Memory B cell (primary cell): ENCODE measurements around the gene CCDC160.
"Not testable (repeated sequence)": the region's sequence is repeated elsewhere in the genome, so short reads cannot be mapped to it uniquely, and the experiment has no call there.

Source experiments
- ATAC-seq: fragments of 150-1000 bp; cut with Tn5 transposase; 2 replicates; pipeline ENCODE4 v1.10.0; 2021; ENCODE audit warnings: low read depth, mild to moderate bottlenecking, moderate library complexity
- DNase-seq, 2 donors: peaks; one replicate each; pipeline ENCODE4 v3.0.0; 2022; ENCODE audit warnings: low spot score in 2 of 2
- H3K27ac Mint-ChIP-seq: one replicate; pipeline ENCODE4 v1.8.0; 2022; ENCODE audit warnings: mild to moderate bottlenecking, moderate library complexity, mixed read lengths
- H3K27me3 Mint-ChIP-seq: one replicate; pipeline ENCODE4 v1.8.0; 2022; ENCODE audit warnings: mixed read lengths
- H3K36me3 Mint-ChIP-seq: one replicate; pipeline ENCODE4 v1.8.0; 2022; ENCODE audit warnings: mild to moderate bottlenecking, mixed read lengths
- H3K4me1 Mint-ChIP-seq: one replicate; pipeline ENCODE4 v1.8.0; 2022; ENCODE audit warnings: mixed read lengths
- H3K4me3 Mint-ChIP-seq: one replicate; pipeline ENCODE4 v1.8.0; 2022; ENCODE audit warnings: mild to moderate bottlenecking, moderate library complexity, mixed read lengths
- H3K9me3 Mint-ChIP-seq: one replicate; pipeline ENCODE4 v1.8.0; 2022; ENCODE audit warnings: mixed read lengths

CCDC160 gene

DNA sequence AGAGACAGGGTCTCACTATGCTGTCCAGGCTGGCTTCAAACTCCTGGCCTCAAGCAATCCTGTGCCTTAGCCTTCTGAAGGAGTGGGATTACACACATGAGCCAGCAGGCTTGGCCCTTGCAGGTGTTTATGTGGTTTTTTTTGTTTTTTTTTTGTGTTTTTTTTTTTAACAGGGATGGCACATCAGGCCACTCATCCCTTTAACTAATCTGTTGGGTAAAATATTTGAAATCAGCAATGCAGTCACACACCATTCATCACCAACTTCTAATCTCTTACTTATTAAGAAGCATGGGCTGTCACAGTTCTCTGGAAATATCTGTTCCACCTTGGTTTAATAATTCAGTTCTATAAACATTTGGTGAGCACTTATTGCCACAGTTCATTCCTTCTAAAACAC lies 12.3 kb downstream of the CCDC160 start:
- peaks cover 2% of the 10 kb centered on the region for H3K4me1 Mint-ChIP-seq
- DNase-seq (no peak), ATAC-seq (no peak)
- peaks cover 1% of the 10 kb centered on the region for H3K27me3 Mint-ChIP-seq
- H3K27ac Mint-ChIP-seq: no peak overlapping the region
- no peaks in the 10 kb centered on the region for H3K9me3 Mint-ChIP-seq
- H3K4me3 Mint-ChIP-seq: no peak overlapping the region
- H3K36me3 Mint-ChIP-seq: no peaks in the 10 kb centered on the region

DNA sequence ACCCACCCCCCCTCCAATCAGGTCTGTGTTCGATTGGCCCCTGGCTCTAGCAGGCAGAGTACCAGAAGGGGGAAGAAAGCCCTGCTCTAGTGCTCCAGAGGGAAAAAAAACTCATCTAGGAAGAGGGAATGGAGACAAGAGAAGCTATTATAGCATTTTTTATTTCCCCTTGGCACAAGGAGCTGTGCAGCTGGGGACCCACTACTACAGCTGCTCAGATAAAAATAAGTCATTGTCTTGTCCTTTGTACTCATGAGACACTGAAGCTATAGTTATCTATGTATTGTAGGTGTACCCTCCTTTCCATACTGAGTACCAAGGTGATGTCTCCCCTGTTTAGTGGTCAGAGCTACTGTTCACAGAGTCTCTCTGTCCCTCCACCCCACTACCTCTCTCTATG lies 14.3 kb downstream of the CCDC160 start:
- peaks cover 2% of the 10 kb centered on the region for H3K4me1 Mint-ChIP-seq

DNA sequence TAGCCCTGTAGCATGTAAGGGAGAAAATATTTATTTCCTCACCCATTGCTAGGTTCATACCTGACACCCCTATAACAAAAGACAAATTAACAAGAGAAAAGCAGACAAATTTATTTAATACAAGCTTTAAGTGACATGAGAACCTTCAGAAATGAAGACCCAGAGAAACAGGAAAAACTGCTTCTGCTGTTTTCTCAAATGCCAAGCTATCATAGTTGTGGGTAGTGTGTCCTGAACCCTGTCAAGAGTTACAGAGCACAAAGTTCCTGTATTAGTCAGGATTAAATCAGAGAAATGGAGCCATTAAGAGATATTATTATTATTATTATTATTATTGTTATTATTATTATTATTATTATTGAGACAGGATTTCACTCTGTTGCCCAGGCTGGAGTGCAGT lies 17.5 kb downstream of the CCDC160 start:
- Mint-ChIP-seq H3K36me3 (no peaks in the 10 kb centered on the region), H3K4me3 (no peak overlapping the region), H3K9me3 (no peaks in the 10 kb centered on the region), H3K27me3 (peaks cover 1% of the 10 kb centered on the region), H3K4me1 (no peaks in the 10 kb centered on the region), H3K27ac (no peak overlapping the region)
- DNase-seq: no peak
- ATAC-seq: no peak

More for the DNA sequence above, 14.3 kb downstream of the CCDC160 start:
- H3K27ac Mint-ChIP-seq: no peak overlapping the region
- H3K9me3 Mint-ChIP-seq: no peaks in the 10 kb centered on the region
- ATAC-seq (no peak), DNase-seq (no peak)
- H3K4me3 Mint-ChIP-seq: no peak overlapping the region
- H3K36me3 Mint-ChIP-seq: no peaks in the 10 kb centered on the region
- peaks cover 1% of the 10 kb centered on the region for H3K27me3 Mint-ChIP-seq

DNA sequence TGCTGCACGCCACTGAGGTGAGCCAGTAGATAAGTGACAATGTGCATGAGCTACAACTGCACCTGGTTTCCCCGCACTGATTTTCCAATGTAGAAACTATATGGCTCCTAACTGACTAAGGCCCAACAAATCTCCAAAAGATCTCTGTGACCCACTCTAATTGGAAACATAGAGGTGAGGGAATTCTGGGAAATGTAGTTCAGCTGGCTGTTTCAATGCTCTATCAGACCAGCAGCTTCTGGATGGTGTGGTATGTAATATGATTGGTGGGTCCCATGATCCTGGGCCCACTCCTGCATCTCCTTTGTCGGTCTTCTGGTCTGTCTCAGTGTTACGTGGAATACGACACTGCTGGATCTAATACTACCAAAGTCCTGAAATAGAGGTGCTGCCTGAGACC lies 18.6 kb downstream of the CCDC160 start:
- H3K36me3 Mint-ChIP-seq: no peaks in the 10 kb centered on the region
- H3K4me3 Mint-ChIP-seq: no peak overlapping the region
- H3K4me1 Mint-ChIP-seq: no peaks in the 10 kb centered on the region
- no peak for DNase-seq
- no peaks in the 10 kb centered on the region for H3K9me3 Mint-ChIP-seq
- no peak overlapping the region for H3K27ac Mint-ChIP-seq
- peaks cover 1% of the 10 kb centered on the region for H3K27me3 Mint-ChIP-seq
- no peak for ATAC-seq

DNA sequence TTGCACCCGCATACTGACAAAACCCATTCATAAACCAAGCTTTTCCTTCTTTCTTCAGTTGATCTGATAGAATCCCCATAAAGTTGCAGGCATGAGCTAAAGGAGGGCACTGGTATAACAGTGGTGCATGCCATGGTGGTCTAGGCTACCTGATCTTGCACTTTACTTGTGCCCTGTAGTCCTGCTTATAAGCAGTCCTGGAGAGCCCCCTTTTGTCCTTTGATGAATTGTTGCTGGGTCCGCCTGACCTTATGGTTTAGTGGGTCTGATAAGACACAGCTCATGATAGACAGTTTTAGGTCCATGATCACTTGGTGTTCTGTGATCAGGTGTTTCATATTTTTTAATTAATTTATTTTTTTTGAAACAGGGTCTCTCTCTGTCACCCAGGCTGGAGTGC lies 19.7 kb downstream of the CCDC160 start:
- H3K9me3 Mint-ChIP-seq: no peaks in the 10 kb centered on the region
- H3K4me3 Mint-ChIP-seq: no peak overlapping the region
- no peaks in the 10 kb centered on the region for H3K36me3 Mint-ChIP-seq
- H3K4me1 Mint-ChIP-seq: no peaks in the 10 kb centered on the region
- no peak for ATAC-seq
- DNase-seq: no peak
- H3K27me3 Mint-ChIP-seq: peaks cover 1% of the 10 kb centered on the region
- H3K27ac Mint-ChIP-seq: no peak overlapping the region

DNA sequence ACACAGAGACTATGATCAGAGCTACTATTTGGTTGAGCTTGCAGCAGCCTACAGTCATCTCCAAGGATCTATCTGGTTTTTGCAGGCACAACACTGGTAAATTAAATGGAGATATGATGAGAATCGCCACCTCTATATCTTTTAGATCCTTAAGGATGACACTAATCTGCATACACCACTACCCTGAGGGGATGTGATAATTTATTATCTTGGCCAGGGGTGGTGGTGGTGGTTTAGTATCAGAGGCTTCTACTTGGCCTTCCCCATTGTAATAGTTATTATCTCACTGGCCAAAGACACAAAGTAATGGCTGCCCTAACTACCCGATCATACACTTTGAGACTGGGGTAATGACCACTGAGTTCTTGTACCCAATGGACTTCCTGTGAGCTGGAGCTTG lies 21.2 kb downstream of the CCDC160 start:
- peaks cover 1% of the 10 kb centered on the region for H3K27me3 Mint-ChIP-seq
- DNase-seq (no peak), ATAC-seq (no peak)
- H3K4me1 Mint-ChIP-seq: no peaks in the 10 kb centered on the region
- H3K9me3 Mint-ChIP-seq: no peaks in the 10 kb centered on the region
- H3K36me3 Mint-ChIP-seq: no peaks in the 10 kb centered on the region
- no peak overlapping the region for H3K4me3 Mint-ChIP-seq
- H3K27ac Mint-ChIP-seq: no peak overlapping the region

DNA sequence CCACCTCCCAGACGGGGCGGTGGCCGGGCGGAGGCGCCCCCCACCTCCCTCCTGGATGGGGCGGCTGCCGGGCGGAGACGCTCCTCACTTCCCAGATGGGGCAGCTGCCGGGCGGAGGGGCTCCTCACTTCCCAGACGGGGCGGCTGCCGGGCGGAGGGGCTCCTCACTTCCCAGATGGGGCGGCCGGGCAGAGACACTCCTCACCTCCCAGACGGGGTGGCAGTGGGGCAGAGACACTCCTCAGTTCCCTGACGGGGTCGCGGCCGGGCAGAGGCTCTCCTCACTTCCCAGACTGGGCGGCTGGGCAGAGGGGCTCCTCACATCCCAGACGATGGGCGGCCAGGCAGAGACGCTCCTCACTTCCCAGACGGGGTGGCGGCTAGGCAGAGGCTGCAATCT lies 49.0 kb downstream of the CCDC160 start:
- H3K36me3 Mint-ChIP-seq, H3K4me1 Mint-ChIP-seq, ATAC-seq, DNase-seq, H3K27ac Mint-ChIP-seq, H3K9me3 Mint-ChIP-seq, H3K27me3 Mint-ChIP-seq, H3K4me3 Mint-ChIP-seq: not testable (repeated sequence)

DNA sequence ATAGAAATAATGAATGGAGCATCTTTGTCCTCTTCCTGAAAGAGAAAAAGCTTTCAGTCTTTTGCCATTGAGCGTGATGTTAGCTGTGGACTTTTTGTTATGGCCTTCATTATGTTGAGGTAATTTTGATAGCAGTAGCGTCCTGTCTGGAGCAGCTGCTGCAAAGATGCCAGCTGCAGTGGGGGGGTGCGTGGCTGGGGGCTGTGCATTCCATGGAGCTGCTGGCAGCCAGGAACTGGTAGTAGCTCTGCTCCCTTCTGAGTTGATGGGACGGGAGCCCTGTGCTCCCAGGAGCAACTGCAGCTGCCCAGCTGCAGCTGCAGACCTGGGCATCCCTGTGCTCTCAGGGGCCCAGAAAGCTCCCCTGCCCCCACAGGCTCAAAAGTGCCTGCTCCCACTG lies 50.4 kb downstream of the CCDC160 start:
- Mint-ChIP-seq H3K27ac (no peak overlapping the region), H3K4me3 (no peak overlapping the region), H3K36me3 (no peaks in the 10 kb centered on the region), H3K9me3 (peaks cover 5% of the 10 kb centered on the region), H3K4me1 (no peaks in the 10 kb centered on the region), H3K27me3 (peaks cover 5% of the 10 kb centered on the region)
- ATAC-seq: no peak
- no peak for DNase-seq

DNA sequence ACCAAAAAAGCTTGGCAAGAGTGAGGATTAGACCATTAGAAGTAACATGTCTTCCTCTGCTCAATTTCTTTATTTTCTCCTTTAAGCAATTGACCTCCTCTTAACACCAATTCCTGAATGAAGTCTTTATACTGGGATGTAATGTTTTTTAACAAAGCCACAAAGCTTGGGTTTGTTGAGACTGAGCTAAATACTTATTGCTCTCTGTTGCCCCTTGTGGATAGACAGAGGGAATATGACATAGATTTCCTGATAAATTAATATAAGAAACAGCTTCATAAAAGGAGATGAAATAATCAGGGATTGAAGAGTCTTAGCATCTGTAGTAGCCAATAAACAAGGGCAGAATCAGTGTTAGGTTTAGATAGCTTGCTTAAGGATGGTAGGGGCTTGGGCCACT lies 57.6 kb downstream of the CCDC160 start:
- Mint-ChIP-seq H3K9me3 (peaks cover 8% of the 10 kb centered on the region), H3K4me1 (no peaks in the 10 kb centered on the region), H3K4me3 (no peak overlapping the region), H3K27ac (no peak overlapping the region), H3K27me3 (peaks cover 10% of the 10 kb centered on the region), H3K36me3 (peaks cover 2% of the 10 kb centered on the region)
- DNase-seq (no peak), ATAC-seq (no peak)
